ENCODE data around the gene ADRA2B.
"Not testable (repeated sequence)": the region's sequence is repeated elsewhere in the genome, so short reads cannot be mapped to it uniquely, and the experiment has no call there.

The ADRA2B gene

DNA sequence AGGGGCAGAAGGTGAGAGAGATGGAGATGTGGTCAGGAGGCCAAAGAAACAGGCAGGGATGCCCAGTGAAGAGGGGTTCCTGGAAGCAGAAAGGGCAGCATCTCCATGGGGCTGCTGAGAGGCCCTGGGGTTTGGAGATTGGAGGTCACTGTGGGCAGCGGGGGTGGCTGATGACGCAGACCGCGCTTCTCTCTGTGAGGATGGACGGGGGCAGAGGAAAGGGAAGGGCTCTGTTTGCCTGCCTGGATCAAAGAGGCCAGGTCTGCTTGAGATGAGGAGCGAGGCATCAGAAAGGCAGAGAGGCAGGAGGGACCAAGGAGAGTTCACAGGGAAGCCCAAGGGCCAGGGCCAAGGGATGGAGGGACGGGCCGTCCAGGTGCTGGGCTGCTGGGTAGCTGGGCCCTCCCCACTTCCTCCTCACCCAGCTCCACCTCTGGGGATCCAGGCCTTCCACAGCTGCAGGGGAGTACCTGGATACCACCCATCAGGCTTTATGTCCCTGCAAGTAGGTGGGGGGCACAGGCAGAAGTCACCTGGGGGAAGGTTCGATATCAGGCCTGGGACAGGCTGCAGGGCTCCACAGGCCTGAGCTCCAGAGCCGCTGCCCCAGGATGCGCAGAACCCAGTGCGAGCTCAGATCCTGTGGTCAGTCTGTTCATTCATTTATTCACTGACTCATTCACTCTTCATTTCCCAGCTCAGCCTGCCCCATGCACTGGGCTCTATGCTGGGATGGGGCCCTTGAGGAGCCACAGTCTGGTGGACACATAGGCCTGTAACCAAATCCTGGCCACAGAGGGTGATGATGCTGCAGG is 30.6 kb downstream of the ADRA2B start:
- DNase-seq, result no peak

DNA sequence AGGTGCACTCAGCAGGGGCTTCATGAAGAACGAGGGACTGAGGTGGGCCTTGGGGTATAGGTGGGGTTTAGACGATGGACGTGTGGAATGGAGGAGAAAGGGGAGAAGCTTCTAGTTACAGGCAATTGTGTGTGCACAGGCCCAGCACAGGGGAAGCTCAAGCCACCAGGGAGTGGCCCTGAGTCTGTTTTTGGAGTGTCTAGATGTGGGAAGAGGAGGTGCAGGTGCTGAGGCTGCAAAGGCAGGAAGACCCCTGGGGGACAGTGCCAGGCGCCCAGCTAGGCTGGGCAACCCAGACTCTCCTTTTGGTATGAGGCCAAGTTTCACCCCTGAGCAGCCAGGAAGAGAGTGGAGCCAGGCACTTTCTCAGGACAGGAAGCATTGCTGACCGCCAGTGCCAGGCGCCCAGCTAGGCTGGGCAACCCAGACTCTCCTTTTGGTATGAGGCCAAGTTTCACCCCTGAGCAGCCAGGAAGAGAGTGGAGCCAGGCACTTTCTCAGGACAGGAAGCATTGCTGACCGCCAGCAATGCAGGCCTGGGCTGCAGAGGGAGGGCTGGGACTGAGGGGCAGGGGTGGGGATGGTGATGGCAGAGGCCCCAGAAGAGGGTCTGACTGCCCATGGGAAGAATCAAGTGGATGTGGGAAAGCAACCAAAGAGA is 31.4 kb downstream of the ADRA2B start:
- DNase-seq, result not testable (repeated sequence)

DNA sequence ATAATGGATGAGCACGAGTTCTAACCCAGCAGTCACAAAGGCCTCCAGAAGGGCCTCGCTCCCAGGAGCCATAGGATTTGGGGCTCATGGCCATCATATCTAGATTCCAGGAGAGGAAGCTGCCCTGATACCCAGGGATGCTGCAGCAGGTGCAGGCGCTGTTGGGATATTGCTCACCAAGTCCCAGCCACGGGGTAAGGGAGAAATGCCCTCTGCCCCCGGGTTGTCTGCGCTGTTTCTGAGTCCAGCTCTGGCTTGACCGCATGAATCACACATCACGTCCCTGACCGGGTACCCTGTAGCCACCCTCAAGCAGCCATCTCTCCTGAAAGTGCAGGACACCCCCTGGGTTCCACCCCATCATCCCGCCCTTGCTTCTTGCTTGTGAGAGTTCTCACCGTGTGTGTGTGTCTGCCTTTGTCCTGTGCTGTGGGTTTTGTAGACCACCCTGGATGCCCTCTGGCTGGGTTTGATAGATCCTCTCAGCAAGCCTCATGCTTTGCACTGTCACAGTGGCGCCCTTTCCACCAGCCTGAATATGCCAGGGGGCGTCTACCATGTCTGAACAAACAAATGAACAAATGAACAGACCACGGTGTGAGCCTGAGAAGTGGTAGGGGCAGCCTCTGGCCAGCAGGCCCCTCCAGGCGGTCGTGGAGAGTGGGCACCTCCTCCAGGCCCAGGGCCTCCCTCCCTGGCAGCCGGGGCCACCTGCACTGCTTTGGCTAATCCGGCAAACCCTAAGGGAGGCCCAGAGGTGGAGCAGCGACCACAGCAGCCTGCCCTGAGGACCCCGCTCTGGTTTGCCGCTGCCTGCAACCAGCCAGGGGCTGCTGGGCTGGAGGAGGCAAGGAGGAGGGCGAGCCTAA is 32.1 kb downstream of the ADRA2B start:
- DNase-seq, result no peak

DNA sequence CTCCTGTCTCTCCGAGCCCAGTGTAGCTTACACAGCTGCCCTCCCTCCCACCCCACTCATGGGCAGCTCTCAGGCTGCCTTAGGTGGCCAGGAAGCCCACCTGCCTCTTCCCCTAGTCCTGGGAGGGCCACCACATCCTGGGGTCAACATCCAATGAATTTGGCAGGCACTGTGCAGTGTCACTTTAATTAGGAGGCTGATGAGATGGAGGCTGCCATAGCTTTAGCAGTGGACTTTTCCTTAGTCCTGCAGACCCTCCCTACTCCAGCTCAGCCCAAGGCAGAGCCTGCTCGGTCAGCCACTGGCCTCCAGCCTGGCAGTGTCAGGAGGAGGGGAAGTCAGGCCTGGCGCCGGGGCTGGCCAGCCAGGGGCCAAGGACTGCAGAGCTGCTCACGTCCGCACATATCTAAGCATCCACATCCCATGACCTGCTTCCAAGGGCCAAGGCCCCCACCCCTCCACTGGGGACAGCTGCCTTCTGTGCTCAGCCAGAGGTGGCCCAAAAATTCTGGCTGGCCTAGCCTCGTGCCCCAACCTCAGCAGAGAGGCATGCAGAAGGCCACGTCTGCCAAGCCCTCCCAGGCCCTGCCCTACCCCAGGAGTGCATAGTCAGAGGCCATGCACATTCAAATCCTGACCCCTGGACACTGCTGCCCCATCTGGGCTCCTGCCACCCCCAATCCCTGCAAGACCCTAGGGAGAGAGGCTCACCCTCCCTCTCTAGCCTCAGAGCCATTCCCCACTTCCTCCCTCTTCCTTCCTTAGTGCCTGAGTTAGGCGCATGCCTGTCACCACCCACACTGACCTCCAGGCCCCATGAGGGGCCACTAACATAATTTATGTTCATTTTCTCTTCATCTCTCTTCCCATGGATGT is 33.1 kb downstream of the ADRA2B start:
- no peak for DNase-seq

DNA sequence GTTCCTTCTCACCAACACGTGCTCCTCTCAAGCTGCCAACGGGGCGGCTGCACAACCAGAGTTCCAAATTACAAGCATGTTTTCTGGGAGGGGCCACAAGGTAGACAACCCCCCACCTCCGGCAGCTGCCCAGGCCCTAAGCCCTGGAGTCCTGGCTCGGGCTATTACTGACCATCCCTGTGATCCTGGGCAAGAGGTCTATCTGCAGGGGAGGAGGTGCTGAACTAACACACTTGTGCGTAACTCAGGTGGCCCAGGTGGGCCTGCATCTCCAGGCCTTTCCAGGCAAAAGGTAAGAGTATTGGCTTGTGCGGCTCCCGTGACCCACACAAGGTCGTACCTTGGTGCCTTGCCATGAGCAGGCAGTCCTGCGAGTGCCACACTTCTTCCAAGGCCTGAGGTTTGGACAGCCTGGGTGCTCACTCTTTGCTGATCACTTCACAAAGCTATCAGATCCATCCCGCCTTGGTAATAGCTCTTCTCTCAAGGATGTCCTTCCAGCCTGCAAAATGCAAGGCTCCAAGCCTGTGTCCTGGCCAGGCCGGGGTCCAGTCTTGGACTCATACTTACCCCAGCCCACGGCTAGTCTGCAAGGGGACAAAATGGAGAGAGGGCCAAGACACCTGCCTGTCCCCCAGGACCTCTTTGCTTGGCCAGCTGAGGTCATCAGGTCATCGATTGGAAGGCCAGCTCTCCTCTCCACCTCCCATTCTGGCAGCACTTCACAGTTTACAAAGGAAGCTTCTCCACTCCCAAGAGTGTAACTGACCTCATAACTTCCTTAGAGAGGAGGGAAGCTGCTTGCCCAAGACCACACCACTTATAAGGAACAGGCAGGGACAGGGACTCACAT is 33.9 kb downstream of the ADRA2B start:
- no peak for DNase-seq

DNA sequence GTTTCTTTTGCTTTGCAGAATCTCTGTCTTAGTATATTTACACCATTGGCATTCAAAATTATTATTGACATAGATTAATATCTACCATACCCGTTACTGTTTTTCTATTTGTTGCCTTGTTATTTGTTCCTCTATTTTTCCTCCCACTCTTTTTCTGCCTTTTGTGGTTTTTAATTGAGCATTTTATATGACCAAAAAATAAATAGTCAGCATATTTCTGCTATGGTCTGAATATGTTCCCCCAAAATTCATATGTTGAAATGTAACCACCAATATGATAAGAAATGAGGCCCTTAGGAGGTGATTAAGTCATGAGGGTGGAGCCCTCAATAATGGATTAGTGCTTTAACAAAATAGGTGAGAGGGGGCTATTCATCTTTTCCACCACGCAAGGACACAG is 35.3 kb downstream of the ADRA2B start:
- DNase-seq, result no peak

DNA sequence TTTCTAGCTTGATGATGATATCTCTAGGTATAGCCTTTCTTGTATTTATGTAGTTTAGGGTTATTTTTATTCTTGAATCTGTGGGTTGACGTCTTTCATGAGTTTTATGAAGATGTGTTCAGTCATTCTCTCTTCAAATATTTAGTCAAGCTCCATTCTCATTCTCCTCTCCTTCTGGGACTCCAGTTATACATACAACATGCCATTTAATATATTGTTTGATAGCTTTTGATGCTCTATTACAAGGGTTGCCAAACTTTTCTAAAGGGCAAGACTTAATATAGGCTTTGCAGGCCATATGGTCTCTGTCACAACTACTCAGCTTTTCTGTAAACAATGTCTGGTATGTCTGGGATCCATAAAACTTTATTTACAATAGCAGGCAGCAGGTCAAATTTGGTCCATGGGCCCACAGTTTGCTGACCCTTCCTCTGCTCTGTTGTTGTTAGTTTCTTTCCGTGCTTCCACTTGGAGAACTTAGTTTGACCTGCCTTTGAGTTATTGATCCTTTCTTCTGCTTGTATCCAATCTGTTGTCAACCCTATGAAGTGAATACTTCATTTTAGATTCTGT is 41.1 kb downstream of the ADRA2B start:
- DNase-seq, result no peak

DNA sequence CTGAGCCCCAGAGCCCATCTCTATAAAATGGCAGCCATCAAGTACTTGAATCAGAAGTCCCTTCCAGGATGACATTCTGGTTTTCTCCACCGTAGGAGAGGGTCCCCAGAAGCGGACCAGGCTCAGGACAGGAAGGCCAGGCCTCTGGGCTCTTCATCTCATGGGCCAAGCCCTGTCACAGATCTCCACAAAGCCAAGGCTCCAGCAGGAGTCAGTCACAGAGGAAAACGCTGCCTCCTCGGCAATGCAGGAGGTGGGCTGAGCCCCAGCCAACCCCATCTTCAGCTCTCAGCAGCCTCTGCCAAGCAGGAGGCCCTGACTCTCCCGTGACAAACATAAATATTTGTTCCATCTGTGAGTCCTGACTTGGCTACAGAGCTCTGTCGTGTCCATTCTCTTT is 42.2 kb downstream of the ADRA2B start:
- no peak for DNase-seq

DNA sequence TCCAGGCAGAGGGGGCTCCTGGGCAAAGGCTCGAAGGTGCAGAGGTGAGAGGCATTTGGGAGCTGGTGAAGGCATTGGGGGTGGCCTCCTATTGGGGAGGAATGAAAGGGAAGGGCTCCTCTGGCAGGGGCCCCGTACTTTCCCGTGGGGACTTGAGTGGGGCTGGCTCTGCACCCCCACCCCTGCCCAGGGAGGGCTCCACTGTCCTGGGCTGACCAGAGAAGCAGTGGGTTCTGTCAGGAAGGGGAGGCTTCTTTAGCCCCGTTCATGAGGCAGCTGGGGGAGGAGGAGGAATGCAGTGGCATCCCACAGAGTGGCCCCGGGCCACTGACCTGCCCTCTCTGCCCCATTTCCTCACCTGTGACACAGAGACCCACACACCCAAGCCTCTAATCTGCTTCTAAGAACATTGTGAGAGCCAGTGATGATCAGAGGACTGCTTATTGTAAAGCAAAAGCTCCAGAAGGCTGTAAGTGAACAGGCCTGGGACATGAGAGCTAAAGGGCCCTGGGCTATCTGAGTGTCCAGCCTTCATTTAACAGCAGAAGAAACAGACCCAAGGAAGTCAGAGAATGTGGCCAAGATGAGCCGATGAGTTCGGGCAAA is 43.1 kb downstream of the ADRA2B start:
- no peak for DNase-seq

DNA sequence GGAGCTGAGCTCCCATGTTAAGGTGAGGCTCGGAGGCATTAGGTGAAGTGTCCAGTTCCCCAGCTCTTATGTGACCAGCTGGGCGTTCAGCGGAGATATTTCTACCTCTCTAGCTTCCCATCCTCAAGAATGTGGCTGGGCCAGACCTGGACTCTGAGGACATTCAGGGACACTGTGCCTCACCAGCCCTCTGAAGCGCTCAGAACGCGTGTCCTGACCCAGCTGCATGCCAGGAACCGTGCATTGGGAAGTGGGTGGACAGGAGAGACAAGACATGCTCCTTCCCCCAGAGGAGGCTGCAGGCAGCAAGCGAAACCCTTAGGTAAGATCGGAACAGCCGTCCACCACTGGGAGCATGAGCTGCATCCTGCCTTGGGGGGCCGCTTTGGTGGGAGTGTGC is 43.6 kb downstream of the ADRA2B start:
- no peak for DNase-seq

DNA sequence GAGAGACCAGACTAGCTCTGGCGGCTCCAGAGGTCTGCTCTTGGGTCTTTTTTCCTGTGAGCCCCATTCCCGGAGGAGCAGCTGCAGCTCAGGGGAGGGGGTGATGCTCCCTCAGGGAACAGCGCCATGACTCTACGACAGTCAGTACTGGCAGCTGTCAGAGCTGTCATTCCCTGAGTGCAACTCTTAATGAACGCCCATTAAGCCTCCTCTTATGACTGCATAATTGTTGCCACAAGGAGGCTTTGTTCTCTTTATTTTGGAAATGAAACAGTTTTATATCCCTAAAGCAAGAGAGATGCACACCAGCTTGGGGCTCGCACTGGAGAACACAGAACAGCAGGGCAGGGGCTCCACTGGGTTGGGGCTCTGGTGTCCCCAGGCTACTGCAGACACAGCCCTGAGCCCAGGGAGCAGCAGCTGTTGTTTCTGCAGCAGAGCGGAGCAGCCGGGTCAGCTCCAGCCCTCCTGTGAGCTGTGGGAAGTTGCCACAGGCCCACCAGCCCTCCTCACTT is 44.3 kb downstream of the ADRA2B start:
- DNase-seq, result not testable (repeated sequence)

DNA sequence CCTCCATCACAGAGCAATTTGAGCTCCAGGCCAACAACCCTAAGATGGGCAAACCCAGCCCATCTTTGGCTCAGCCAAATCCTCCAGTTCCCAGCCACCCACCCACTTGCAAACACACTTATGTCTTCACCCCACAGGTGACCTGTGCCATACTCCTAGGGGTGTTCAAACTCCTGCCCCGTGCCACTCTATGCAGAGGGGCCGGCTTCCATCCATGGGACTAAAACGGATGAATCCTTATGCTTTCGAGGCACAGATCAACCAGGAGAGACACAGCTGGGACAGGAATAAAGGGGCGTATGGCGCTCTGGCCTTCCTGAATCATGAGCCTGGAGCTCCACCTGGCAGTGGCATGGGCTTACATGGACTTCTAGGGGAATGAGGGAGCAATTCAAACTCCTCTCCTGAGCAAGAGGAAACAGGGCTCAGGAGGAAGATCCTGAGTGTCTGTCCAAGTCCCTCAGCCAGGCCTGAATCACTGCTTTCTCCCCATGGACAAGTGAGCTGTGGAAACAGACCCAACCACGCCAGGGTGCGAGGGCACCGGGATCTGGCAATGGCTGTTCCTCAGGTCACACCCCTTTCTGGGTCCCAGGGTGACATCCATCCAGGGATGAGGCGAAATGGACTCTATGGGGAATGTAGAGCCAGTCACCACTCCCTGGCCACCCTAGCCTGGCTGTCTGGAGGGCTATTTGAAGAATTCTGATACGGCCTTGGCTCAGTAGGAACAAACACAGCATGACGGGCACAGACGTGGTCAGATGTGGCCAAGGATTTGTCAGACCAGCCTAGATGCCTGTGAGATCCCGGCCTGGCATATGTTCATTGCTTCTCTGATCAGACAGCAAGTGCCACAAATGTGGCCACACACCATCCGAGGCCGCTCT is 45.0 kb downstream of the ADRA2B start:
- not testable (repeated sequence) for DNase-seq

DNA sequence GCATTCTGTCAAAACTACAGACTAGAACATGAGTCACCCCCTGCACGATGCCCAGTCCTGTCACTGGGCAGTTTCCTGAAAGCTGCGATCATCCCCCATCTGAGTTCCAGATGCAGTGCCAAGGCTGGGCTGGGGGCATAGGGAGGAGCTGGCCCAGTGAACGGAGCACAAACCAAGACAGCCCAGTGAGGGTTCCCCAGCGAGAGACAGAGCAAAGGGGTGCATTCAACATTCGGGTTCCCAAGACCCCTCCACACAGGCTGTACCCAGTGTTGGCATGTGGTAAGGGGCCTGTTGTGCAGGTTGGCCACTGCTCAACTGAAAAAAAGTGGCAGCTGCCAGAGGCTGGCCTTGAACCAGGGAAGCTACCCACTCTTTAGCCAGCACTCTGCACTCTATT is 46.0 kb downstream of the ADRA2B start:
- not testable (repeated sequence) for DNase-seq

DNA sequence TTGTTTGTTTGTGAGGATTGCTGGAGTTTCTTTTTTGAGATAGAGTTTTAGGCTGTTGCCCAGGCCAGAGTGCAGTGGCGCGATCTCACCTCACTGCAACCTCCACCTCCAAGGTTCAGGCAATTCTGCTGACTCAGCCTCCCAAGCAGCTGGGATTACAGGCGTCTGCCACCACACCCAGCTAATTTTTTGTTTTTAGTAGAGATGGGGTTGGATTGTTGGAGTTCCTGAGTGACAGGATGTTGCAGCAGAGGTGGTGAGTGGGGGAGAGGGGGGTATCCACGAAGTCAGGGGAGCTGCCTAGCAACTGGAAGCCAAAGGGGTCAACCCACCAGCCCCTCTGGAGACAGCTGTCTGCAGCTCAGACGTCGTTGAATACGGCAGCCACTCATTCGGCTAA is 46.5 kb downstream of the ADRA2B start:
- not testable (repeated sequence) for DNase-seq

DNA sequence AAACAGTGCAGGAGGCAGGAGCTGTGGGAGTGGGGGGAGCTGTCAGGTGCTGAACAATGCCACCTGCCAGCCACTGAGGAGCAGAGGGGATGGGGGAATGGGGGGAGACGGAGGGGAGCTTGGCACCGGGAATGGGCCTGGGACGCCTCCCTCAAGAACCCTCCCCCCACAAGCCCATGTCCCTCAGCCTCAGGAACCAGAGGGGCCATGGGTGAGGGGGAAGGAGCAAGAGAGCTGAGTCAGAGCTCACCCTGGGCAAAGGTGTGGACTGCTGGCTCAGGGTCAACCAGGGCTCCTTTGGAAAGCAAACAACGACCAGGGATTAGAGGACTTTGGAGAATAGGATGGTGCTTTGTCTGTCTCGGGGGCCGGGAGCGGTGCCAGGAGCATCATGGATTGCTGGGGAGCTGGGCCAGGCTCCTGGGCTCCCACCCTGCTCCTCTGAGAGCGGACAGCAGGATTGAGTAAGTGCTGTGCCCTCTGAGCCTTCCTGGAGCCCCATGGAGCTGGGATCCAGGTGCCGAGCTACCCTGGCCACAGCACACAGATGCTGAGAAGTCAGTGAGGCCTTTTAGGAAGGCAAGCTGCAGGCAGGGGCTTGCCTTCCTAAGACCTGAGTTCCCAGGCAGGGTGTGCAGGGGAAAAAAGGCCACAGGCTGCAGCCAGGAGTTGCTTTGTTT is 48.3 kb downstream of the ADRA2B start:
- DNase-seq, result not testable (repeated sequence)

DNA sequence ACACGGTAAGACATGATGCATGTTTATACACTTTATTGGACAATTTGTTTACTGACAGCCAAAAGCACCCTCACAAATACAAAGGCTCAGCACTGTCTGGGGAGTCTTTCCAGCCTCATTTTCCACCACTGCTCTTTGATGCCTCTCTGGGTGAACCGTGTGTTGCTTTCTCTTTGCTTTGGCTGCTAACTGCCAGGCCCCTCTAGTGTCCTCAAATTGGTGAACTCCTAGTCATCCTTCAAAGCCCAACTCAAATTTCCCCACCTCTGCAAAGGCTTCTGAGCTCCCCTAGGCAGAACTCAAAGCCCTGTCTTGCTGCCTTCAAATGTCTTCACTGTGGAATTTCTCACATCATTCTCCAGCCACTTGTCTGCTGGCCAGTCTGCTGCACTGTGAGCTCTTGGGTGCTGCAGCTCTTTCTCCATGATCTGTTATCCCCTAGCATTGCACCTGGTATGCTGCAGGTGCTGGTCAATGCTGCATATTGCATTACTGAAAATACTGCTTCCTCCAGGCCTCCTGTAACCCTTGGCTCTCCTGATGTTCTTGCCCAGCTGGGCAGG is 49.2 kb downstream of the ADRA2B start:
- DNase-seq, result not testable (repeated sequence)

DNA sequence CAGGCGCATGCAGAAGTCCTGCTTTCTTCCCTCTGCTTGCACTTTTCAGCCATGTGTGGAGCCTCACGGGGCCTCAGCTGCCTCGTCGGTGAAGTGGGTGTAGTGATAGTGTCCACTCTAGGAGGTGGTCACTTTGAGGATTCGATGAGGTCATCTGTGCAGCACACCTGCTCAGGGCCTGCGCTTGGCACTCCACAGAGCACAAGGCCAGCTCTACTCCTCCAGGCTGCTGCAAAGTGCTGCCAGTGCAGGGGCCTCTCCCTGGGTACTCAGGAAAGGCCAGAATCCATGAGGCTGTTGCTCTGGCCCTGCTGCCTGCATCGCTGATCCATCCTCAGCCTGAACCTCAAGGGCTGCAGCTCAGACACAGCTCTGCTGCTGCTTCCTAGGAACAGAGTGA is 49.9 kb downstream of the ADRA2B start:
- not testable (repeated sequence) for DNase-seq

DNA sequence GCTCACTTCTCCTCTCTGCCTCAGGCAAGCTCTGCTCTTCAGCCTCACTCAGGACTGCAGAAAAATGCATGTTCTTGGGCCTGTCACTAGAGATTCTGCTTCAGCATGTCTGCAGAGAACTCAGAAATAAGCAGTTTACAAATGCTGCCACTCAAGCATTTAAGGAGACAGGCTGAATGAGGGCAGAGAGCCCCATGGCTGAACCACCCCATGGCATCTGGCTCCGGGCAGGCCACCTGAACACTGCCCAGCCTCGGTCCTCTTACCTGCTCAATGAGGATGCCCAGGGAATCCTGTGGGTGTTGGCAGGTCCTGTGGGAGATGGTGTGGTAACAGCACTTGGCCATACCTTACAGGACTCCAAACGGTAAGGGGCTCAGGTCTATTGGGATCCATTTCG is 50.4 kb downstream of the ADRA2B start:
- DNase-seq, result not testable (repeated sequence)
